Activated T-cell treated with anti-CD3 and anti-CD28 coated beads, Interleukin-2, amount 50 U/mL, for 4 hours (primary cell): ENCODE data around the gene ALKAL2. TPM values are rescaled to one million over a fixed set of nuclear protein-coding genes. Genes with fewer than 3 reads are reported as not detected.
A peak's percentile ranks its signal among the peaks of the same experiment; 100 is the strongest.

Experiments
- ATAC-seq, 2 donors: fragments of 200-7000 bp; cut with Tn5 transposase; one replicate each; pipeline ENCODE4 v1.10.0; 2021
- DNase-seq: peaks from one replicate; pipeline ENCODE4 v3.0.0-alpha.2; 2020
- H3K27me3 Mint-ChIP-seq: one replicate; pipeline ENCODE4 v1.8.0; 2021; ENCODE audit warnings: low read depth, mixed read lengths
- H3K36me3 Mint-ChIP-seq: one replicate; pipeline ENCODE4 v1.8.0; 2022; ENCODE audit warnings: mixed read lengths; ENCODE audit not compliant: insufficient read depth
- H3K4me1 Mint-ChIP-seq: one replicate; pipeline ENCODE4 v1.8.0; 2021; ENCODE audit warnings: low read depth, mixed read lengths
- H3K4me3 Mint-ChIP-seq: one replicate; pipeline ENCODE4 v1.8.0; 2021; ENCODE audit warnings: mild to moderate bottlenecking, moderate library complexity, mixed read lengths
- H3K9me3 Mint-ChIP-seq: one replicate; pipeline ENCODE4 v1.8.0; 2021; ENCODE audit warnings: mixed read lengths
- total RNA-seq, 3 donors: library from RNA; stranded (reverse); gene quantifications; one replicate each; pipeline ENCODE4 v1.2.1, GENCODE V29; 2021

Gene ALKAL2
- total RNA-seq, 3 donors from 2014 or later: not detected

DNA sequence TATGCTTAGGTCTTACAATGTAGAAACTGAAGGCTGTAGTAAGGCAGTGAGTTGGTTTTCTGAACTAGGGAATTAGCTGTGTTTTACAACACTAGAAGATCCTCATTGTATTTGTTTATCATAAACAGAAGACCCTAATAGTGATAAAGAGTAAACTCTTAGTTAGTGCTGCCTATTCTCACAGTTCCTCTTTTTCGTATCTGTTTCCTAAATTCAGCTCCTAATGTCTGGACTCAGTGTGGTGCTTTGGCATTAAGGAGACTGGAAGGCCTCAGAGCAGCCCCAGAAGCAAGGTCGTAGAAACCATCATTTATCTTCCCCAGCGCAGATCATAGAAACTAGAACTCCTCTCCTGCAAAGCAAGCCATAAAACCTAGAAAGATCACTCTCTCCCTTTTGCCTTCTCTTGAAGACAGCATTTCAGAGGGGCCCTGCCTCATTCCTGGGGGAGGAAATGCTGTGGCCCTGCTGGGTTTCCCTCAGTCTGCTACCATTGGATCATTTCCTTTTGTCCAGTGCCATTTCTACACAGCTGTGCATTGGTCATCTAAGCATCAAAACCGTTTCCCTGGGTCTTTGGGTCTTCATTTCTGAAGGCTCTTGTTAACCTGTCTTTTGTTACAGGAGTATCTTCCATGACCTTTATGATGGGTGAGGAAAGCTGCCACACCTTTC, 18.4 kb downstream of the ALKAL2 start:
- Mint-ChIP-seq H3K4me1 (peaks cover 55% of the 10 kb centered on the region), H3K27me3 (no peaks in the 10 kb centered on the region), H3K4me3 (no peak overlapping the region), H3K9me3 (no peaks in the 10 kb centered on the region), H3K36me3 (peaks cover 27% of the 10 kb centered on the region)
- DNase-seq: no peak
- no peak for ATAC-seq

DNA sequence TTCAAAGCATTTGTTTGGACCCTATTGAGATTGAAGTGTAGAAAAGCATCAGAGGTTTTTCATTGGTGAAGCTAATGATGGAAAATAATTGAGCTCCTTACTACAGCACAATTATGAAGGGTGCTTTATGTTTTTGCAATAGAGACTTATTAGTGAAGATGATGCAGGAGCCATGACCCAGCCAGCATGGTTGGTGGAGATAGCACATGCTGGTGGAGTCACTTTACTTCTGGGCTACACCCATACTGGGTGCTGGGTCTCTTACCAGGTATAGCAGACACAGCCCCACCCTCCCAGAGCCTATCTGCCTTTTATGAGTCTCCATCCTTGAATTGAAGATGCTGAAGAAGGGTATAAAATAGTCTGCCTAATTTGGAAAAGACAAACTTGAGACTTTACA, 19.6 kb downstream of the ALKAL2 start:
- Mint-ChIP-seq H3K36me3 (peaks cover 27% of the 10 kb centered on the region), H3K4me3 (no peak overlapping the region), H3K4me1 (peaks cover 55% of the 10 kb centered on the region), H3K9me3 (no peaks in the 10 kb centered on the region), H3K27me3 (no peaks in the 10 kb centered on the region)
- no peak for ATAC-seq
- no peak for DNase-seq

DNA sequence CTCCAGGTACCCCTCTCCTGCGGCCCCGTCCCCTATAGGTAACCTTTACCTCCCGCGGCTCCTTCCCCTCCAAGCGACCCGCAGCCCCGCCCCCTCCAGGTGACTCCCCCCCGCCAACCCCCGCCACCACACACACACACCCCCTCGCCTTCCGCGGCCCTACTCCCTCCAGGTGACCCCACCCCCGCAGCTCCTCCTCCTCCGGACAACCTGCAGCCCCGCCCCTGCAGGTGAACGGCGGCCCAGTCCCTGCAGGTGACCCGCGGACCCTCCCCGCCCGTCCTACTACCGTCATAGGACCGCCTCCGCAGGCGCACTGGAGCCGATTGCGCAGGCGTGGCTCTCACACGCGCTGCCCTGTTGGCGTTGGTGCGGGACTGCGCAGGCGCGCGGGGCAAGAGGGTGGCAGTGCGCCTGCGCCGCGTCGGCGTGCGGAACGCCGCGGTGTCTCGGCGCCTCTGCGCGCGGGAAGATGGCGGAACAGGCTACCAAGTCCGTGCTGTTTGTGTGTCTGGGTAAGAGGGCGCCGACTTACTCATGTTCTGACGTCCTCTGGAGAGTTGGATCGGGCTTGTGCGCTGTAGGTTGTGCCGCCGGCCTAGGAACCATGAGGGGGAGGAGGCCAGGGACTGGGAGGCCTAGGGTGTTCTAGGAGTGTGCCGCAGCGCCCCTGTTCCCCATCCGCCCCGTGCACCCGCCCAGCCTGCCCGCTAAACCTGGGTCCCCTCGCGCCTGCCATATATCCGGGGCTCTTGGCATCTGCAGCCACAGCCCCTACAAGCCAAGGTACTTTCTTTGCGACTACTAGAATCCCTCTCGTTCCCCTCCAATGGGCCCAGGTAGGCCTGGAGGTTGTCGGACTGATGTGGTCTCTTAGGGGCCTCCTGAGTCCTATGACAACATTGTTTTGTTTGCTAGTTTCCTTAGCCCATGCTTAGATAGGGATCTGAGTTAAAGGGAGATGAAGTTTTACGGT, 23.1 kb downstream of the ALKAL2 start, which contains the start of gene ACP1:
TSS of gene ACP1 (plus strand) at position 455 of the 976 bp plus-strand sequence. CDS start at position 473, 18 bp downstream.
- H3K4me1 Mint-ChIP-seq: peaks cover 45% of the 10 kb centered on the region
- DNase-seq: peak; percentile 95
- ATAC-seq: peak; percentile 86 to 89
- no peaks in the 10 kb centered on the region for H3K27me3 Mint-ChIP-seq
- H3K9me3 Mint-ChIP-seq: no peaks in the 10 kb centered on the region
- peak within 1 kb of the TSS; percentile 92 for H3K4me3 Mint-ChIP-seq
- peaks cover 21% of the 10 kb centered on the region for H3K36me3 Mint-ChIP-seq

DNA sequence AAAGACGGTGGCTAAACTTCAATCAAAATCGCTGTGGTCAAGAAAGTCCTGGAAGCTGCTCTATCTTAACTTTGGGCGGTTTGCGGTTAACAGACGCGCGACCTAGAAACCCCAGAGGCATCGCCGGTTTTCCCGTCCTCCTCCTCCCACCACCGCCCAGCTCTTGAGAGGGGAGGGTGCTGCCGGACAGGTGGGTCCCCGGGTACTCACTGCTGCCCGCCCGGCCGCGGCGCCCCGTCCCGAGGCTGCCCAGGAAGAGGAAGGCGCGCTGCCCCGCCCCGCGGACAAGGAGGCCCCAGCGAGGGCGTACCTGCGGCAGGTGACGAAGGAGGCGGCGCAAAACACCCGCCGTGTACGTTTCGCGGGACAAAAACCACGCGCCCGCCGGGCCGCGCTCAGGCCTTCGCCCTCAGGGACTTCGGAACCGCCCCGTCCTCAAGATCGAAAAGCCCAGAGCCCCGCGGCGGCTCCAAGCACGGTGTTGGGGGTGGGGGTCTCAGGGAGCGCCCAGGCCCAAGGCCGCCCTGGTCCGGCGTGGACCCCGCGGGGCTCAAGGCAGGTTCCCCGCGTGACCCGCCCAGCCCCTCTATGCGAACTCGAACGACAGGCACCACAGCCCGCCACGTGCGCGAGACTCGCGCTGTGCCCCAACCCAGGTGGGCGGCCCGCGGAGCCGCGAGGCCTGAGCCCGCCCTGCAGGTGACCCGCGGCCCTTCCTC, 24.0 kb downstream of the ALKAL2 start, which contains the start of gene SH3YL1:
TSS of gene SH3YL1 (minus strand) at position 259 of the 719 bp plus-strand sequence. CDS start at position 211, 48 bp downstream.
- Mint-ChIP-seq H3K9me3 (peaks cover 2% of the 10 kb centered on the region), H3K36me3 (peaks cover 20% of the 10 kb centered on the region), H3K27me3 (no peaks in the 10 kb centered on the region), H3K4me1 (peaks cover 39% of the 10 kb centered on the region), H3K4me3 (peak within 1 kb of the TSS; percentile 92)
- ATAC-seq (peak; percentile 27 to 29), DNase-seq (peak; percentile 59)

DNA sequence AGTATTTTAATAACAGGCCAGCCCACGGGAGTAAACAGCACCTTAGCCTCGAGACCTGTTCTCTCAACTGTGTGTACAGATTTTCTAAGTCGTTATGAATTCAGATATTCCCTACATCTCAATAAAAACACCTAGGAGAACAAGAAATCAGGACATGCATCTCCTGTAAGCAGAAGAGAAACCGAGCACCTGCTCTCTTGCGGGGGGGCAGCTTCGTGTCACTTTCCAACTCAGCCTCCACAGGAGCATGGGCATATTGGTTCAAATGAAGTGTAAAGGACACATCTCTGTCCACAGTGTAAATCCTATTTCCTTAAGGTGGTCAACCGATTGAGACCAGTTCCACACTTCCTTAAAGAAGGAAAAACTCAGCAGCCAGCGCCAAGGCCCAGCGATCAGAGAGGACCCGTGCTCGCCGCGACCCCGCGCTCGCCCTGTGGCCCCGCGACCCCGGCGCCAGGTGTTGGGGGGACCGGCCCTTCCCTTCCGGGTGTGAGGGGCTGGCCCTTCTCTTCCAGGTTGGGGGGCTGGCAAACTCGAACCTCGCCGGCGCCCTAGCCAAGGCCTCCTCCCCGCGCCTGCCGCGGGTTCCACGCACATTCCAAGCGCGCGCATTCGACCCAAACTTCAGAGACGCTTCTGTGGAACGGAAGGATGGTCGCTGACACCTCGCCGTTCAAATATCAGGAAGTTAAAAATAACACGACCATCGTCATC, 24.7 kb downstream of the ALKAL2 start:
- ATAC-seq (no peak), DNase-seq (no peak)
- Mint-ChIP-seq H3K36me3 (peaks cover 24% of the 10 kb centered on the region), H3K4me1 (peaks cover 32% of the 10 kb centered on the region), H3K27me3 (no peaks in the 10 kb centered on the region), H3K4me3 (peak overlapping the region; percentile 92), H3K9me3 (peaks cover 7% of the 10 kb centered on the region)

DNA sequence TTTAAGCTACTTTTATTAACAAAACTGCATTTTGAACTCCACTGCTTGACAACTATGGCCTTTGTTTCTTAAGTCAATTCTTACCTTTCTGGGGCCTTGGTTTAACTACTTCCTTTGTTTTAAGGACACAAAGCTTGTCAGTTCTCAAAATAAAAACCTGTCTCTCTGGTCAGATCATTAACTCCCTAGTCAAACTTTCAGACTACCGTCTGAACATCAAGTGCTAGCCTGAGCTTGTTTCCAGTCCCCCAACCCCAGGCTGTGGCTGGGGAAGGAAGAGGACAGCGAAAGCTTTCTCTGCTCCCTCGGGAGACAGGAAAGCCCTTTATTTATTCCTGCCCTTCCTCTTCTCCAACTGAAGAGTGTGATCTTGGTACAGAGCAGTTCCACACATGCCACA, 25.8 kb downstream of the ALKAL2 start:
- peaks cover 25% of the 10 kb centered on the region for H3K4me1 Mint-ChIP-seq
- no peak for ATAC-seq
- H3K27me3 Mint-ChIP-seq: no peaks in the 10 kb centered on the region

DNA sequence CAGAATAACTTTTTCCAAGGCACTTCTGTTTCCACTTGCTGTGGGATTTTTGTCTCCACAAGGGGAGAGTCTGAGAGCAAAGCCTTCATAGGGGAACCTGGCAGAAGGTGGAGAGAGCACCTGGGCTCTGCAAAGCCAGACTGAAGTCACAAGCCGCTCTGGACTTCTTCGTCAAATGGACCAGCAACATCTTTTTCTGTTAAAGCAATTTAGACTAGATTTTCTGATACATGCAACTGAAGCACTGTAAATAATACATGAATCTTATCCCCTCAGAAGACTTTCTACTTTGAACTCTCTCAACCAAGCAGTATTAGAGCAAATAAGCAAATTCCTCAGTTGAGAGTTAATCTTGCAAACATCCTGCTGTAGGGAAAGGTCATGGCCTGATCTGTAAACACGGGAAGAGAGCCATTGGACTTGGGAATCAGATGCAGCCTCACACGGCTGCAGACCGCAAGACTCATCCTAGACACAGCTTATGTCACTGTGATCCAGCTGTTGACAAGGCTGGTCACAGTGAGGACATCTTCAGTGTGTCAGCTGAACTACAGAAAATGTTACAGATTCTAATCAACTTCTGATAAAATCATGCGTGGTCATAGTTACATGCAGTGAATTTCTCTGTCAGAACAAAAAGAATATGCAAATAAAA, 27.3 kb downstream of the ALKAL2 start:
- H3K36me3 Mint-ChIP-seq: peaks cover 18% of the 10 kb centered on the region
- H3K27me3 Mint-ChIP-seq: no peaks in the 10 kb centered on the region
- DNase-seq (no peak), ATAC-seq (no peak)
- H3K4me1 Mint-ChIP-seq: peaks cover 11% of the 10 kb centered on the region
- no peak overlapping the region for H3K4me3 Mint-ChIP-seq
- H3K9me3 Mint-ChIP-seq: peaks cover 12% of the 10 kb centered on the region

More for the DNA sequence above, 25.8 kb downstream of the ALKAL2 start:
- H3K4me3 Mint-ChIP-seq: peak overlapping the region; percentile 2
- DNase-seq: no peak
- H3K9me3 Mint-ChIP-seq: peaks cover 12% of the 10 kb centered on the region
- H3K36me3 Mint-ChIP-seq: peaks cover 22% of the 10 kb centered on the region

DNA sequence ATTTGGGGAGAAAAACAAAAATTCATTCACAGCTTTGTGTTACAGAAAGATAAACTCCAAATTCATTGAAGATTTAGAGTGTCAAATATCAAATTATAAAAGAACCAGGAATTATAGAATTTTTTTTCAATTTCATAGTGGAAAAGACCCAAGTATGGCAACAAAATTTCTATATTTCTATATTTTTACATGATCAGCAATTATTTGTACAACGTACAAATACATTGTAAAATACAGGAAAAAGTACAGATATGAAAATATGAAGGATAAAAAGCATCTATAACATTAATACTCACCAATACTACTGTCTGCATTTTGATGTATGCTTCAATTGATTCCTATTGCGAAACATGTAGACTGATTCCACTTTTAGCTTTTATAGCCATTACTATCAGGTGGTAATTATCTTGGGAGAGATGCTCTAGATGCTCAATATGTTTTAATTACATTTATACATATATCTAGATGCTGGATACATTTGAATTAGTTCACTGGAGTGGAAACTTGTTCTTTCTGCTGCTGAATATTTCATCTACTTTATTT, 28.0 kb downstream of the ALKAL2 start:
- ATAC-seq: no peak
- H3K36me3 Mint-ChIP-seq: peaks cover 18% of the 10 kb centered on the region
- no peaks in the 10 kb centered on the region for H3K27me3 Mint-ChIP-seq
- DNase-seq: no peak
- no peak overlapping the region for H3K4me3 Mint-ChIP-seq
- H3K9me3 Mint-ChIP-seq: peaks cover 12% of the 10 kb centered on the region
- peaks cover 9% of the 10 kb centered on the region for H3K4me1 Mint-ChIP-seq

DNA sequence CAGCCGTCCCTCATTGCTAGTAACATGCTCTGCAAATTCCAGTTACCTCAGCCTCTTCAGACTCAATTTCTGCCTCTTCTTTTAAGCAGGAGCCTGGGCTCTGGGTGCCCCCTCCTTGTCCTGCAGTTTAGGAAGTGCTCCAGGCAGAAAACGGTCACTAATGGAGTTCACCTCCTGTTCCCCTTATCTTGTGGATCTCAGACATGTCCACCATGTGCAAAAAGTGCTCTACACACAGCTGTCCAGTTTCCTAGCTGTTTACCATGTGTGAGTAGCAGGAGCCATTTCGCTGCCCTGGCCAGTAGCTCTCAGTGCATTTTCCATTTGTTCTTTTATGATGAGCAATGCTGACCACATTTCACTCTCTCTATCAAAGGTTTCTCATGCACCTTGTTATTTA, 29.0 kb downstream of the ALKAL2 start:
- Mint-ChIP-seq H3K36me3 (peaks cover 18% of the 10 kb centered on the region), H3K9me3 (peaks cover 12% of the 10 kb centered on the region), H3K4me3 (no peak overlapping the region), H3K4me1 (peaks cover 9% of the 10 kb centered on the region), H3K27me3 (no peaks in the 10 kb centered on the region)
- DNase-seq (no peak), ATAC-seq (no peak)

DNA sequence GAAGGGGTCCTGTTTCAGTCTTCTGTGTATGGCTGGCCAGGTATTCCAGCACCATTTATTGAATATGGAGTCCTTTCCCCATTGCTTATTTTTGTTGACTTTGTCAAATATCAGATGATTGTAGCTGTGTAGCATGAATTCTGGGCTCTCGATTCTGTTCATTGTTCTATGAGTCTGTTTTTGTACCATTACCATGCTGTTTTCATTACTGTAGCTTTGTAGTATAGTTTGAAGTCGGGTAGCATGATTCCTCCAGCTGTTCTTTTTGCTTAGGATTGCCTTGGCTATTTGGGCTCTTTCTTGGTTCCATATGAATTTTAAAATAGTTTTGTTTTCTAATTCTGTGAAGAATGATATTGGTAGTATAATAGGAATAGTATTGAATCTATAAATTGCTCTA, 30.0 kb downstream of the ALKAL2 start:
- Mint-ChIP-seq H3K4me1 (peaks cover 6% of the 10 kb centered on the region), H3K4me3 (no peak overlapping the region), H3K9me3 (peaks cover 12% of the 10 kb centered on the region), H3K36me3 (peaks cover 18% of the 10 kb centered on the region), H3K27me3 (no peaks in the 10 kb centered on the region)
- ATAC-seq (no peak), DNase-seq (no peak)

DNA sequence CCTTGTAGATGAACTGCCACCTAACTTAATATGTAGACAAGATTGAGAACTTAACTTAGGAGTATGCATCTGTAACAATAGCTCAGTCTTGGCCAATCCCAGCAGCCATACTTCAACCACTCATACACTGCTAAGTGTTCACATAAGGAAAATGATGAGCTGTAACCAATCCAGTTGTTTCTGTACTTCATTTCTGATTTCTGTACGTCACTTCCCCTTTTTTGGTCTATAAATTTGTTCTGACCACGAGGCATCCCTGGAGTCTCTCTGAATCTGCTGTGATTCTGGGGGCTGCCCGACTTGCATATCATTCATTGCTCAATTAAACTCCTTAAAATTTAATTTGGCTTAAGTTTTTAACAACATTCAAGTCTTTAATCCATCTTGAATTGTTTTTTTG, 30.5 kb downstream of the ALKAL2 start:
- no peak for ATAC-seq
- Mint-ChIP-seq H3K4me3 (no peak overlapping the region), H3K4me1 (peaks cover 1% of the 10 kb centered on the region), H3K27me3 (no peaks in the 10 kb centered on the region), H3K9me3 (peaks cover 12% of the 10 kb centered on the region), H3K36me3 (peaks cover 18% of the 10 kb centered on the region)
- DNase-seq: no peak

DNA sequence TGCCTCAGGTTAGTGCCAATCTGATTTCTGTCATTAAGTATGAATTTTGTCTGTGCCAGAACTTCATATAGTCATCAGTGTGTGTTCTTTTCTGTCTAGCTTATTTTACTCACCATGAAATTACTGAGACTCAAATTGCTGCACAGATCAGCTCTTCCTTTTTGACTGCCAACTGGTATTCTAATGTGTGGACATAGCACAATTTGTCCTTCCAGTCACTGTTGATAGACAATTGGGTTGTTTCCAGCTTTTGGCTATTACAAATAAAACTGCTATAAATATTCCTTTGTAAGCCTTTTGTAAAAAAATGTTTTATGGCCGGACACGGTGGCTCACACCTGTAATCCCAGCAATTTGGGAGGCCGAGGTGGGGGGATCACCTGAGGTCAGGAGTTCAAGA, 31.8 kb downstream of the ALKAL2 start:
- Mint-ChIP-seq H3K4me1 (no peaks in the 10 kb centered on the region), H3K4me3 (no peak overlapping the region), H3K36me3 (peaks cover 21% of the 10 kb centered on the region), H3K9me3 (peaks cover 12% of the 10 kb centered on the region), H3K27me3 (no peaks in the 10 kb centered on the region)
- no peak for DNase-seq
- no peak for ATAC-seq

DNA sequence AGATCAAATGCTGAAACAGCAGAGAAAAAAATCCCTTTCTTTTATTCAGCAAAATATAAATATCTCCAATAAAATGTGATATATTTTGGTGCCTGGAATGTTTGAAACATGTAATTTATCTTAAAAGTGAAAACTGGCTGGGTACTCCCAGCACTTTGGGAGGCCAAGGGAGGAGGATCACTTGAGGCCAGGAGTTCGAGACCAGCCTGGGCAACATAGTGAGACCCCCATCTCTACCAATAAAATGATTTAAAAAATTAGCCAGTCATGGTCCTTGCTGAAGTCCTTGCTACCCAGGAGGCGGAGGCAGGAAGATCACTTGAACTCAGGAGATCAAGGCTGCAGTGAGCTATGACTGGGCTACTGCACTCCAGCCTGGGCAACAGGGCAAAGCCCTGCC, 32.7 kb downstream of the ALKAL2 start:
- Mint-ChIP-seq H3K9me3 (peaks cover 12% of the 10 kb centered on the region), H3K27me3 (no peaks in the 10 kb centered on the region), H3K4me3 (no peak overlapping the region), H3K4me1 (no peaks in the 10 kb centered on the region), H3K36me3 (peaks cover 16% of the 10 kb centered on the region)
- ATAC-seq (no peak), DNase-seq (no peak)
